ENCODE results near the gene ATP6V0A1.
A peak's percentile ranks its signal among the peaks of the same experiment; 100 is the strongest.
"Not testable (repeated sequence)": the region's sequence is repeated elsewhere in the genome, so short reads cannot be mapped to it uniquely, and the experiment has no call there.

The ATP6V0A1 gene

GRCh38 chr17:42538482-42538881 is 79.8 kb downstream of the ATP6V0A1 start:
- DNase-seq (ENCODE audit: low read depth in 2 of 2), result no peak

- not testable (repeated sequence) for DNase-seq (ENCODE audit: low read depth in 2 of 2)
These were observed 81.9 kb downstream of the ATP6V0A1 start for GRCh38 chr17:42540558-42540957.

- DNase-seq (ENCODE audit: low read depth in 2 of 2), result no peak
These were observed 82.6 kb downstream of the ATP6V0A1 start for GRCh38 chr17:42541041-42541833.

- DNase-seq (ENCODE audit: low read depth in 2 of 2), result no peak
These were observed 84.8 kb downstream of the ATP6V0A1 start for GRCh38 chr17:42543190-42544079.

- no peak for DNase-seq (ENCODE audit: low read depth in 2 of 2)
These were observed 86.2 kb downstream of the ATP6V0A1 start for GRCh38 chr17:42544874-42545283.

- DNase-seq (ENCODE audit: low read depth in 2 of 2), result not testable (repeated sequence)
These were observed 87.3 kb downstream of the ATP6V0A1 start for GRCh38 chr17:42545755-42546505.

- DNase-seq (ENCODE audit: low read depth in 2 of 2), result no peak
These were observed 88.4 kb downstream of the ATP6V0A1 start for GRCh38 chr17:42547001-42547461.

GRCh38 chr17:42547698-42548069 is 89.0 kb downstream of the ATP6V0A1 start:
- DNase-seq (ENCODE audit: low read depth in 2 of 2), result no peak

GRCh38 chr17:42548070-42548837 is 89.6 kb downstream of the ATP6V0A1 start:
- peak; percentile 51 to 54 for DNase-seq (ENCODE audit: low read depth in 2 of 2)

GRCh38 chr17:42548993-42549755 is 90.5 kb downstream of the ATP6V0A1 start:
- DNase-seq (ENCODE audit: low read depth in 2 of 2), result no peak

GRCh38 chr17:42552736-42553135 is 94.1 kb downstream of the ATP6V0A1 start, which contains the start of gene HSD17B1:
HSD17B1 (plus strand) TSS chr17:42552923; CDS start chr17:42552934, 11 bp downstream.
- not testable (repeated sequence) for DNase-seq (ENCODE audit: low read depth in 2 of 2)

GRCh38 chr17:42553161-42553818 is 94.6 kb downstream of the ATP6V0A1 start:
- no peak for DNase-seq (ENCODE audit: low read depth in 2 of 2)

- no peak for DNase-seq (ENCODE audit: low read depth in 2 of 2)
These were observed 95.2 kb downstream of the ATP6V0A1 start for GRCh38 chr17:42553866-42554249.

GRCh38 chr17:42554250-42555121 is 95.8 kb downstream of the ATP6V0A1 start:
- DNase-seq (ENCODE audit: low read depth in 2 of 2), result peak; percentile 48 to 49

GRCh38 chr17:42555122-42555622 is 96.5 kb downstream of the ATP6V0A1 start:
- DNase-seq (ENCODE audit: low read depth in 2 of 2), result no peak

- DNase-seq (ENCODE audit: low read depth in 2 of 2), result not testable (repeated sequence)
These were observed 97.4 kb downstream of the ATP6V0A1 start for GRCh38 chr17:42555961-42556617.

- no peak for DNase-seq (ENCODE audit: low read depth in 2 of 2)
These were observed 100.4 kb downstream of the ATP6V0A1 start for GRCh38 chr17:42559075-42559474.

- no peak for DNase-seq (ENCODE audit: low read depth in 2 of 2)
These were observed 101.6 kb downstream of the ATP6V0A1 start for GRCh38 chr17:42560246-42560645.
